K562 (cell line): ENCODE measurements around the gene MATK. TPM values are rescaled to one million over a fixed set of nuclear protein-coding genes. Genes with fewer than 3 reads are reported as not detected.
"Not testable (repeated sequence)": the region's sequence is repeated elsewhere in the genome, so short reads cannot be mapped to it uniquely, and the experiment has no call there.

Source experiments
- ATAC-seq: fragments of 200-7000 bp; cut with Tn5 transposase; 3 replicates; pipeline ENCODE4 v1.9.1; 2020; ENCODE audit warnings: moderate library complexity
- BruUV-seq: library from RNA; stranded (reverse); fragments of 400-500 nt; replicated peaks from 2 replicates; lab custom pipeline; 2021; lab: Mats Ljungman, UMichigan
- CTCF ChIA-PET: fragments of 300-600 bp; formaldehyde crosslinking; extraction: SDS; loops from one replicate; lab custom pipeline; 2021; ENCODE audit warnings: low intra/inter-chr PET ratio; lab: Yijun Ruan, JAX
- POLR2A ChIA-PET: fragments of 300-600, 350-650 bp; sonication (Branson Sonifier 250); formaldehyde crosslinking; extraction: SDS; loops from one replicate; lab custom pipeline; 2021; ENCODE audit warnings: antibody characterized with exemption, inconsistent platforms; lab: Yijun Ruan, JAX
- DNase-seq, 4 experiments: peaks; one replicate each; pipeline versions ENCODE4 v3.0.0 to v3.0.0-alpha.2; 2011 to 2018; ENCODE audit warnings: low spot score in 3 of 4, mixed read lengths in 3 of 4; ENCODE audit errors: extremely low read depth in 1 of 4
- FAIRE-seq: peaks from 2 replicates; lab custom pipeline; 2011; peaks lifted over from hg19 to GRCh38; lab: Jason Lieb, UNC
- H2AFZ ChIP-seq: 2 replicates; pipeline ENCODE4 v1.6.0; 2011; ENCODE audit warnings: low read depth, low read length, control low read depth, inconsistent platforms
- H3K27ac ChIP-seq: fragments of 200-600 bp; 3 replicates; pipeline ENCODE4 v1.8.0; 2011; ENCODE audit warnings: low read depth, mild to moderate bottlenecking, control low read depth, inconsistent platforms, low read length, moderate library complexity, mixed read lengths; ENCODE audit errors: extremely low read depth
- H3K27me3 ChIP-seq, 2 experiments: fragments of 300-600 bp in 1 of 2; 2 replicates in 1 of 2; 3 replicates in 1 of 2; pipeline versions ENCODE4 v1.6.0 to v1.8.0; 2011; ENCODE audit warnings: inconsistent platforms in 2 of 2, low read length in 2 of 2, mild to moderate bottlenecking in 1 of 2, mixed read lengths in 1 of 2, moderate library complexity in 1 of 2; ENCODE audit not compliant: control insufficient read depth in 2 of 2, insufficient read depth in 2 of 2
- H3K36me3 ChIP-seq: fragments of 300-600 bp; 3 replicates; pipeline ENCODE4 v1.8.0; 2011; ENCODE audit warnings: mild to moderate bottlenecking, low read length, inconsistent platforms; ENCODE audit not compliant: control insufficient read depth, insufficient read depth
- H3K4me1 ChIP-seq, 2 experiments: fragments of 200-600 bp in 1 of 2; replicated peaks in 1 of 2; 2 replicates in 1 of 2; 3 replicates in 1 of 2; pipeline versions ENCODE4 v1.5.1 to v1.8.0; 2011; ENCODE audit warnings: inconsistent platforms in 2 of 2, low read length in 2 of 2, mild to moderate bottlenecking in 1 of 2, mixed read lengths in 1 of 2, moderate library complexity in 1 of 2; ENCODE audit not compliant: control insufficient read depth in 2 of 2, insufficient read depth in 2 of 2
- H3K4me2 ChIP-seq: 2 replicates; pipeline ENCODE4 v1.6.1; 2011; ENCODE audit warnings: low read length, control low read depth, inconsistent platforms, mixed read lengths; ENCODE audit not compliant: insufficient read depth
- H3K4me3 ChIP-seq: fragments of 200-600 bp; sonication (generic), shearing (Covaris generic); 2 replicates; pipeline ENCODE4 v1.5.1; 2016; ENCODE audit warnings: control low read depth, inconsistent platforms
- H3K79me2 ChIP-seq: fragments of 200-600 bp; 3 replicates; pipeline ENCODE4 v1.8.0; 2011; ENCODE audit warnings: low read length, inconsistent platforms; ENCODE audit not compliant: control insufficient read depth, insufficient read depth
- H3K9ac ChIP-seq, 2 experiments: 2 replicates each; pipeline versions ENCODE4 v1.6.0 to v1.6.1; 2011; ENCODE audit warnings: low read depth in 2 of 2, low read length in 2 of 2, control low read depth in 1 of 2, inconsistent platforms in 1 of 2, mild to moderate bottlenecking in 1 of 2, mixed read lengths in 1 of 2; ENCODE audit not compliant: insufficient read depth in 1 of 2
- H3K9me1 ChIP-seq: one replicate; pipeline ENCODE4 v1.6.0; 2011; ENCODE audit warnings: inconsistent platforms, mild to moderate bottlenecking, low read length, moderate library complexity; ENCODE audit not compliant: control insufficient read depth, insufficient read depth
- H3K9me3 ChIP-seq: replicated peaks from 2 replicates; pipeline ENCODE4 v1.5.1; 2011; ENCODE audit warnings: low read depth, low read length, inconsistent platforms; ENCODE audit not compliant: control insufficient read depth, insufficient read depth
- H4K20me1 ChIP-seq: replicated peaks from 2 replicates; pipeline ENCODE4 v1.6.1; 2011; ENCODE audit warnings: low read length, inconsistent platforms, mixed read lengths; ENCODE audit not compliant: control insufficient read depth, insufficient read depth
- CAMTA2 ChIP-seq: fragments of 250-450 bp; sonication (Bioruptor Pico); conservative IDR thresholded peaks from 2 replicates; pipeline ENCODE4 v1.5.1; 2022
- MYNN ChIP-seq, 2 experiments: sonication (generic); formaldehyde crosslinking in 1 of 2; IDR thresholded peaks; 2 replicates each; pipeline versions ENCODE4 v1.5.0 to v1.6.1; 2016 to 2020; ENCODE audit warnings: antibody characterized with exemption in 1 of 2, missing genetic modification reagents in 1 of 2
- NR3C1 ChIP-seq: sonication (generic); formaldehyde crosslinking; IDR thresholded peaks from 2 replicates; pipeline ENCODE4 v1.8.1; 2022; ENCODE audit warnings: missing genetic modification reagents
- YY1 ChIP-seq, 3 experiments: IDR thresholded peaks; 2 replicates each; pipeline ENCODE4 v1.6.1; 2011; ENCODE audit warnings: low read length in 2 of 3, mild to moderate bottlenecking in 2 of 3, moderate library complexity in 2 of 3, borderline replicate concordance in 1 of 3, control low read depth in 1 of 3, low read depth in 1 of 3; ENCODE audit not compliant: insufficient read depth in 3 of 3, insufficient replicate concordance in 2 of 3, control insufficient read depth in 1 of 3, insufficient read length in 1 of 3; ENCODE audit errors: extremely low read depth in 1 of 3
- ZNF174 ChIP-seq: fragments of 250-450 bp; sonication (Bioruptor Pico); IDR thresholded peaks from 2 replicates; pipeline ENCODE4 v1.4.0; 2020; ENCODE audit warnings: mild to moderate bottlenecking
- ZNF232 ChIP-seq: sonication (generic); formaldehyde crosslinking; IDR thresholded peaks from 2 replicates; pipeline ENCODE4 v1.8.0; 2022; ENCODE audit warnings: mild to moderate bottlenecking, missing genetic modification reagents
- WGBS: fragments of 100-300 bp; shearing (Covaris generic); methylation state at CpG from one replicate; pipeline ENCODE4 v1.1.6; 2016; ENCODE audit warnings: low coverage, mixed read lengths; ENCODE audit not compliant: insufficient coverage; ENCODE audit errors: missing lambda C conversion rate; 5-methylcytosine and 5-hydroxymethylcytosine counted together
- in situ Hi-C: fragments of 300-500 bp; cut with MboI; formaldehyde crosslinking; loops from 4 replicates; pipeline ENCODE4 v1.15.0; 2018; ENCODE audit warnings: inconsistent platforms, mixed read lengths
- intact Hi-C: fragments of 100-400 bp; cut with micrococcal nuclease; formaldehyde crosslinking; loops from 2 replicates; pipeline ENCODE4 v1.14.2; 2022
- polyA plus RNA-seq, 8 experiments: library from polyadenylated mRNA; depleted of rRNA in 4 of 8; stranded (reverse) in 5 of 8; unstranded in 3 of 8; fragments of >200 nt; fragmentation: Nextera tagmentation in 2 of 8; fragmentation: Illumina TruSeq in 1 of 8; extraction: Ambion mirVana in 2 of 8; extraction: Trizol in 1 of 8; gene quantifications; 2 replicates each; pipeline versions ENCODE4 v1.2.1 to v1.2.3, GENCODE V29; 2011 to 2014; ENCODE audit warnings: inconsistent platforms in 1 of 8, missing spikeins in 1 of 8
- total RNA-seq, 7 experiments: library from RNA; depleted of rRNA in 6 of 7; stranded (reverse); fragments of >200 nt in 6 of 7; fragmentation: Illumina TruSeq in 2 of 7; extraction: Trizol in 2 of 7; gene quantifications; 2 replicates each; pipeline versions ENCODE4 v1.2.1 to v1.2.3, GENCODE V29; 2011 to 2021; ENCODE audit warnings: low replicate concordance in 1 of 7

MATK gene
- total and polyA plus RNA-seq, 9 of the 15 experiments (the other 6 are each of a cell fraction or from before 2014, with no cell fraction given) = 0.08 to 41.5 (median 21.4) TPM

- no peak for TF ChIP-seq YY1 (IDR thresholded peaks at IDR 0.05; ENCODE audit: borderline replicate concordance in 1 of 3, control insufficient read depth in 1 of 3, extremely low read depth in 1 of 3, insufficient read depth in 3 of 3, insufficient read length in 1 of 3, insufficient replicate concordance in 2 of 3, low read depth in 1 of 3, low read length in 2 of 3)
- no peak for TF ChIP-seq ZNF232 (CRISPR knock-in tag)
- TF ChIP-seq MYNN (IDR thresholded peaks at IDR 0.05) = no peak
- TF ChIP-seq MYNN (CRISPR knock-in tag; IDR thresholded peaks at IDR 0.05) = no peak
- no peak for TF ChIP-seq NR3C1 (CRISPR knock-in tag)
- no peak for TF ChIP-seq ZNF174
- no peak for TF ChIP-seq CAMTA2 (CRISPR knock-in tag)
These were observed 30.5 kb upstream of the MATK start (continued) for GRCh38 chr19:3816566-3817218.

GRCh38 chr19:3816148-3816547 is 30.0 kb upstream of the MATK start:
- BruUV-seq, H3K27me3 ChIP-seq, DNase-seq, H3K4me2 ChIP-seq, H3K36me3 ChIP-seq, H3K27ac ChIP-seq, H3K9ac ChIP-seq, intact Hi-C loops, CTCF ChIA-PET, H2AFZ ChIP-seq, ATAC-seq, H3K9me3 ChIP-seq, H3K79me2 ChIP-seq, H3K4me3 ChIP-seq, in situ Hi-C loops, FAIRE-seq, H3K9me1 ChIP-seq, H4K20me1 ChIP-seq: not testable (repeated sequence)
- 85% methylated on average over 8 of the region's 9 CpGs for WGBS
- POLR2A ChIA-PET = interaction anchor here (0.6 kb wide), 1 partner anchor 38 kb away, joined by 3 read pairs; no protein-coding TSS in a partner anchor
- peaks cover 0 to 48% of the 10 kb centered on the region in 2 experiments for H3K4me1 ChIP-seq
